ENCODE data around the gene EDDM13. TPM values are rescaled to one million over a fixed set of nuclear protein-coding genes. Genes with fewer than 3 reads are reported as not detected.

Gene EDDM13
- total and polyA plus RNA-seq, 10 donors = 0.71 to 1.2 (median 1.1) TPM; not detected in 7

DNA sequence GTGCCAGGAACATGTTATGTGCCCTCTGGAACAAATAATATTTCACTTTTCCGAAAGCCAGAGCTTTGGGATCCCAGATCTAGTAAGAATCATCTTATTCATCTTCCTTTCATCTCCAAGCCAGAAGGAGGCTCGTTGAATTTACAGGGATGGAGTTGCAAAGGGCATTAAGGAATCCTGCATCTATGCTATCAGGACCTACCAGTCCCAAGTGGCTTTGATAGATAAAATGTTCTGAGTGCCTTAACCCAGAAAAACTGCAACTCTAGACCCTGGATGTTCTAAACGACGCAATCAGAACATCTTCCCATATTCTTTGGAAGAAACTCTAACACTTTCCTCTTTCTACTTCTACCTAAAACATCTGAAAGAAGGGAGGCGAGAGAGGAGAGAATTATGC is 9.2 kb upstream of the EDDM13 start:
- TF ChIP-seq, protein P1, sequence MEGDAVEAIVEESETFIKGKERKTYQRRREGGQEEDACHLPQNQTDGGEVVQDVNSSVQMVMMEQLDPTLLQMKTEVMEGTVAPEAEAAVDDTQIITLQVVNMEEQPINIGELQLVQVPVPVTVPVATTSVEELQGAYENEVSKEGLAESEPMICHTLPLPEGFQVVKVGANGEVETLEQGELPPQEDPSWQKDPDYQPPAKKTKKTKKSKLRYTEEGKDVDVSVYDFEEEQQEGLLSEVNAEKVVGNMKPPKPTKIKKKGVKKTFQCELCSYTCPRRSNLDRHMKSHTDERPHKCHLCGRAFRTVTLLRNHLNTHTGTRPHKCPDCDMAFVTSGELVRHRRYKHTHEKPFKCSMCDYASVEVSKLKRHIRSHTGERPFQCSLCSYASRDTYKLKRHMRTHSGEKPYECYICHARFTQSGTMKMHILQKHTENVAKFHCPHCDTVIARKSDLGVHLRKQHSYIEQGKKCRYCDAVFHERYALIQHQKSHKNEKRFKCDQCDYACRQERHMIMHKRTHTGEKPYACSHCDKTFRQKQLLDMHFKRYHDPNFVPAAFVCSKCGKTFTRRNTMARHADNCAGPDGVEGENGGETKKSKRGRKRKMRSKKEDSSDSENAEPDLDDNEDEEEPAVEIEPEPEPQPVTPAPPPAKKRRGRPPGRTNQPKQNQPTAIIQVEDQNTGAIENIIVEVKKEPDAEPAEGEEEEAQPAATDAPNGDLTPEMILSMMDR (IDR thresholded peaks at IDR 0.05 in 8 of 11, conservative IDR thresholded peaks at IDR 0.05 in 3 of 11) = no peak
- no peak for TF ChIP-seq POLR2AphosphoS5 (IDR thresholded peaks at IDR 0.05)
- no peak for TF ChIP-seq POLR2A (IDR thresholded peaks at IDR 0.05)
- intact Hi-C loops (cut with DNase I; ENCODE audit: low total_unique reads) = no loop called here
- H3K27me3 ChIP-seq (replicated peaks in 1 of 7) = no peaks in the 10 kb centered on the region
- H3K4me3 ChIP-seq = no peak overlapping the region
- H3K4me1 ChIP-seq = no peaks in the 10 kb centered on the region
- H3K9me3 ChIP-seq = no peaks in the 10 kb centered on the region
- peaks cover 0 to 7% (median 0%) of the 10 kb centered on the region in 6 donors for H3K36me3 ChIP-seq
- WGBS, 5 donors = 78 to 89% (median 83%) methylated on average over 5 of the region's 5 CpGs
- H3K27ac ChIP-seq = no peak overlapping the region
- DNase-seq = no peak

DNA sequence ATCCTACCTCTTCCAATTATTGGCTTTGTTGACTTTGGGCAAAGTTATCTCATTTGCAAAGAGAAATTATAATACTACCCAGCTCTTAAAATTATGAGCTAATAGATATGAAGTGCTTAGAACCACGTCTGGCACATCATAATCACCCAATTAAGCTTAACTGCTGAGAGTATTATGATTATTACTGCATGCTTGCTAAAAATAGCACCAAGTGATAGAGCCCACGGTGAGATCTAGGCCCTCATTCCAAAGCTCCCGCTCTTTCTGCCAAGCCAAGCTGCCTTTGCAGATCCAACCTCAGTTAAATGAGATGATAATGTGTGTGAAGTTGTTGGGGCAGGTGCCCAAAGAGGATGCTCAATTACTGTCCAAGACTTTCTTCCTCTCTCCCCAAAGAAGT is 6.5 kb upstream of the EDDM13 start:
- intact Hi-C loops (cut with DNase I; ENCODE audit: low total_unique reads) = no loop called here
- WGBS, 5 donors = 54 to 87% (median 83%) methylated on average over 3 of the region's 3 CpGs
- no peak for TF ChIP-seq POLR2A (IDR thresholded peaks at IDR 0.05)
- TF ChIP-seq POLR2AphosphoS5 (IDR thresholded peaks at IDR 0.05) = no peak
- TF ChIP-seq, protein P1 (IDR thresholded peaks at IDR 0.05 in 8 of 11, conservative IDR thresholded peaks at IDR 0.05 in 3 of 11) = no peak
- no peaks in the 10 kb centered on the region for H3K9me3 ChIP-seq
- no peaks in the 10 kb centered on the region for H3K4me1 ChIP-seq
- peaks cover 0 to 7% (median 0%) of the 10 kb centered on the region in 6 donors for H3K36me3 ChIP-seq
- H3K27ac ChIP-seq = no peak overlapping the region
- no peak overlapping the region for H3K4me3 ChIP-seq
- DNase-seq = no peak
- H3K27me3 ChIP-seq (replicated peaks in 1 of 7) = no peaks in the 10 kb centered on the region

DNA sequence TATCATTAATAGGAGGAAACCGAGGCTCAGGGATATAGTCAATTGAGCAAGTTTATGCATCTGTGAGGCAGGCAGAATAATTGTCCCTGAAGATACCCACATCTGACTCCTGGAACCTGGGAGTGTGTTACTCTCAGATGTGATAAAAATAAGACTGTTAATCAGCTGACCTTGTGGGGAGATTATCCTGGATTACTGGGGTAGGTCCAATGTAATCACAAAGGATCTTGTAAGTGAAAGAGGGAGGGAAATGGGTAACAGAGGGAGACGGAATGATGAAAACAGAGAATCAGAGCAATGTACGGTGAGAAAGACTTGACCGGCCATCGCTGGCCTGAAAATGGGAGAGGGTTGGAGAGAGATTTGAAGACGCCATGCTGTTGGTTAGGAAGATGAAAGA is 3.2 kb upstream of the EDDM13 start:
- Histone ChIP-seq H3K4me1 (no peaks in the 10 kb centered on the region), H3K4me3 (no peak overlapping the region), H3K27me3 (replicated peaks in 1 of 7) (no peaks in the 10 kb centered on the region), H3K36me3 (no peaks in the 10 kb centered on the region), H3K27ac (no peak overlapping the region), H3K9me3 (no peaks in the 10 kb centered on the region)
- WGBS, 5 donors = 83 to 98% (median 96%) methylated on average over 6 of the region's 6 CpGs
- TF ChIP-seq, protein P1 (IDR thresholded peaks at IDR 0.05 in 8 of 11, conservative IDR thresholded peaks at IDR 0.05 in 3 of 11) = no peak
- TF ChIP-seq POLR2AphosphoS5 (IDR thresholded peaks at IDR 0.05) (no peak), POLR2A (IDR thresholded peaks at IDR 0.05) (no peak)
- intact Hi-C loops (cut with DNase I; ENCODE audit: low total_unique reads) = no loop called here
- no peak for DNase-seq

DNA sequence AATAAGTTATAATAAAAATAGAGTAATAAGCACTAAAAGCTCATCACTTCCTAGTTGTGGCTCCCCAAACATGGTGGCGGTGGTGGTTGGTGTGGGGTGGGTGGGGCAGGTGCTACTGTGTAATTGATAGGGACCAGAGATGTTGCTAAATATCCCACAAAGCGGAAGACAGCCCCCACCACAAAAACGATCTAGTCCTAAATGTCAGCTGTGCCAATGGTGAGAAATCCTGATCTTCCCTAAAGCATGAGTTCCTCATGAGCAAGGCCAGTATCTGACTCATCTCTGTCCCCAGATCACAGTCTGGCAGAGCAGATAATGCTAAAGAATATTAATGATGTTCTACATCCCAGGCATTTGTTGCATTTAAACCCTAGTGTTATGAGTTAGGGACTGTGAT is 1.9 kb upstream of the EDDM13 start:
- intact Hi-C loops (cut with DNase I; ENCODE audit: low total_unique reads) = no loop called here

More for the DNA sequence above, 1.9 kb upstream of the EDDM13 start:
- H3K27me3 ChIP-seq (replicated peaks in 1 of 7) = no peaks in the 10 kb centered on the region
- no peaks in the 10 kb centered on the region for H3K4me1 ChIP-seq
- no peaks in the 10 kb centered on the region for H3K36me3 ChIP-seq
- no peaks in the 10 kb centered on the region for H3K9me3 ChIP-seq
- 46 to 79% (median 55%) methylated on average over 3 of the region's 3 CpGs for WGBS, 5 donors
- peak overlapping the region in 1 of 8 donors; percentile 11 for H3K27ac ChIP-seq
- TF ChIP-seq POLR2A (IDR thresholded peaks at IDR 0.05) = no peak
- TF ChIP-seq, protein P1 (IDR thresholded peaks at IDR 0.05 in 8 of 11, conservative IDR thresholded peaks at IDR 0.05 in 3 of 11) = no peak
- TF ChIP-seq POLR2AphosphoS5 (IDR thresholded peaks at IDR 0.05) = no peak
- H3K4me3 ChIP-seq = no peak overlapping the region
- DNase-seq = no peak

All from spleen (tissue), 11 donors.